Measurements from ENCODE around the gene PLPPR2. TPM values are rescaled to one million over a fixed set of nuclear protein-coding genes. Genes with fewer than 3 reads are reported as not detected.

PLPPR2 gene
- total and polyA plus RNA-seq, 4 donors = 9.1 to 35.1 (median 24.3) TPM

- Histone ChIP-seq H3K36me3 (ENCODE audit: control insufficient read depth in 4 of 4, insufficient read depth in 4 of 4, low read length in 4 of 4) (peaks cover 0 to 12% (median 0%) of the 10 kb centered on the region in 4 donors), H3K27ac (ENCODE audit: low read depth in 1 of 2, low read length in 1 of 2) (no peak overlapping the region), H3K4me3 (no peak overlapping the region), H3K27me3 (ENCODE audit: control insufficient read depth in 3 of 3, insufficient read depth in 3 of 3, low read length in 2 of 3) (no peaks in the 10 kb centered on the region), H3K4me1 (ENCODE audit: control insufficient read depth in 5 of 5, insufficient read depth in 5 of 5, low read length in 5 of 5) (no peaks in the 10 kb centered on the region), H3K9me3 (ENCODE audit: control insufficient read depth in 4 of 4, insufficient read depth in 3 of 4, low read length in 3 of 4) (no peaks in the 10 kb centered on the region), H3K9ac (ENCODE audit: insufficient read depth in 1 of 2, low read length in 2 of 2) (no peak overlapping the region)
- WGBS, 2 donors = 93 to 95% methylated on average over 1 of the region's 1 CpG
- ATAC-seq (ENCODE audit: insufficient read depth, low FRiP score) = no peak
- no peak for TF ChIP-seq CTCF (IDR thresholded peaks at IDR 0.05; ENCODE audit: control extremely low read depth, extremely low read depth)
- peak in 1 of 3 donors; percentile 56 for DNase-seq
Observed at GRCh38 chr19:11400798-11401197, 45.6 kb downstream of the PLPPR2 start.

GRCh38 chr19:11401808-11402543, 46.7 kb downstream of the PLPPR2 start:
- no peak overlapping the region for H3K27ac ChIP-seq (ENCODE audit: low read depth in 1 of 2, low read length in 1 of 2)
- WGBS, 2 donors = 82 to 90% methylated on average over 8 to 9 of the region's 9 CpGs
- H3K9me3 ChIP-seq (ENCODE audit: control insufficient read depth in 4 of 4, insufficient read depth in 3 of 4, low read length in 3 of 4) = no peaks in the 10 kb centered on the region
- ATAC-seq (ENCODE audit: insufficient read depth, low FRiP score) (no peak), DNase-seq (no peak)
- no peak overlapping the region for H3K9ac ChIP-seq (ENCODE audit: insufficient read depth in 1 of 2, low read length in 2 of 2)
- TF ChIP-seq CTCF (IDR thresholded peaks at IDR 0.05; ENCODE audit: control extremely low read depth, extremely low read depth) = no peak
- H3K4me3 ChIP-seq = no peak overlapping the region
- peaks cover 0 to 12% (median 0%) of the 10 kb centered on the region in 4 donors for H3K36me3 ChIP-seq (ENCODE audit: control insufficient read depth in 4 of 4, insufficient read depth in 4 of 4, low read length in 4 of 4)
- no peaks in the 10 kb centered on the region for H3K4me1 ChIP-seq (ENCODE audit: control insufficient read depth in 5 of 5, insufficient read depth in 5 of 5, low read length in 5 of 5)
- peaks cover 0 to 3% (median 0%) of the 10 kb centered on the region in 3 donors for H3K27me3 ChIP-seq (ENCODE audit: control insufficient read depth in 3 of 3, insufficient read depth in 3 of 3, low read length in 2 of 3)

- 68 to 69% methylated on average over 9 of the region's 9 CpGs for WGBS, 2 donors
- no peak overlapping the region for H3K4me3 ChIP-seq
- TF ChIP-seq CTCF (IDR thresholded peaks at IDR 0.05; ENCODE audit: control extremely low read depth, extremely low read depth) = no peak
- no peak overlapping the region for H3K27ac ChIP-seq (ENCODE audit: low read depth in 1 of 2, low read length in 1 of 2)
- no peak for ATAC-seq (ENCODE audit: insufficient read depth, low FRiP score)
- DNase-seq = no peak
- H3K9me3 ChIP-seq (ENCODE audit: control insufficient read depth in 4 of 4, insufficient read depth in 3 of 4, low read length in 3 of 4) = no peaks in the 10 kb centered on the region
- peaks cover 0 to 9% (median 0%) of the 10 kb centered on the region in 4 donors for H3K36me3 ChIP-seq (ENCODE audit: control insufficient read depth in 4 of 4, insufficient read depth in 4 of 4, low read length in 4 of 4)
- no peaks in the 10 kb centered on the region for H3K4me1 ChIP-seq (ENCODE audit: control insufficient read depth in 5 of 5, insufficient read depth in 5 of 5, low read length in 5 of 5)
- H3K9ac ChIP-seq (ENCODE audit: insufficient read depth in 1 of 2, low read length in 2 of 2) = no peak overlapping the region
- peaks cover 0 to 7% (median 0%) of the 10 kb centered on the region in 3 donors for H3K27me3 ChIP-seq (ENCODE audit: control insufficient read depth in 3 of 3, insufficient read depth in 3 of 3, low read length in 2 of 3)
Observed at GRCh38 chr19:11404588-11405222, 49.5 kb downstream of the PLPPR2 start.
